Neural cell (in vitro differentiated cells): Measurements from ENCODE around the gene POLRMT. TPM values are rescaled to one million over a fixed set of nuclear protein-coding genes. Genes with fewer than 3 reads are reported as not detected.

Experiments
- H2AFZ ChIP-seq: fragments of 200-600, 300-800 bp; sonication (generic), shearing (Covaris generic); 2 replicates; pipeline ENCODE4 v1.6.0; 2014; ENCODE audit warnings: low read depth, mild to moderate bottlenecking, antibody characterized with exemption, low read length, moderate library complexity
- H3F3A ChIP-seq: fragments of 200-600 bp; shearing (Covaris generic); 2 replicates; pipeline ENCODE4 v1.6.1; 2016; ENCODE audit warnings: mild to moderate bottlenecking, moderate library complexity, mixed read lengths, antibody characterized with exemption, low read length; ENCODE audit not compliant: insufficient read depth, poor library complexity, severe bottlenecking
- H3K27ac ChIP-seq: fragments of 200-600, 300-800 bp; sonication (generic), shearing (Covaris generic); 2 replicates; pipeline ENCODE4 v1.5.1; 2014; ENCODE audit warnings: mild to moderate bottlenecking, low read length, moderate library complexity
- H3K27me3 ChIP-seq: fragments of 300-800, 200-600 bp; sonication (generic), shearing (Covaris generic); 2 replicates; pipeline ENCODE4 v1.6.0; 2014; ENCODE audit warnings: mild to moderate bottlenecking, low read depth, low read length, moderate library complexity; ENCODE audit not compliant: insufficient read depth
- H3K36me3 ChIP-seq: fragments of 300-800, 200-600 bp; sonication (generic), shearing (Covaris generic); 2 replicates; pipeline ENCODE4 v1.5.1; 2014; ENCODE audit warnings: mild to moderate bottlenecking, antibody characterized with exemption, low read length, moderate library complexity; ENCODE audit not compliant: insufficient read depth
- H3K4me2 ChIP-seq: fragments of 300-800, 200-600 bp; sonication (generic), shearing (Covaris generic); 2 replicates; pipeline ENCODE4 v1.6.0; 2014; ENCODE audit warnings: mild to moderate bottlenecking, low read length
- H3K4me3 ChIP-seq: fragments of 300-800, 200-600 bp; sonication (generic), shearing (Covaris generic); 2 replicates; pipeline ENCODE4 v1.5.1; 2014; ENCODE audit warnings: mild to moderate bottlenecking, low read length, moderate library complexity
- H3K79me2 ChIP-seq: fragments of 200-600 bp; shearing (Covaris generic); replicated peaks from 2 replicates; pipeline ENCODE4 v1.6.0; 2014; ENCODE audit warnings: mild to moderate bottlenecking, low read length, moderate library complexity; ENCODE audit not compliant: insufficient read depth
- H3K9ac ChIP-seq: fragments of 300-800, 200-600 bp; sonication (generic), shearing (Covaris generic); 2 replicates; pipeline ENCODE4 v1.6.1; 2016; ENCODE audit warnings: mild to moderate bottlenecking, low read length, mixed read lengths
- H3K9me2 ChIP-seq: fragments of 200-600 bp; shearing (Covaris generic); 2 replicates; pipeline ENCODE4 v1.6.1; 2016; ENCODE audit warnings: mild to moderate bottlenecking, low read length, mixed read lengths; ENCODE audit not compliant: insufficient read depth
- H3K9me3 ChIP-seq: fragments of 200-600, 300-800 bp; sonication (generic), shearing (Covaris generic); 2 replicates; pipeline ENCODE4 v1.6.1; 2016; ENCODE audit warnings: mild to moderate bottlenecking, mixed run types, low read length, moderate library complexity, mixed read lengths
- H4K20me1 ChIP-seq: fragments of 200-600 bp; shearing (Covaris generic); 2 replicates; pipeline ENCODE4 v1.6.1; 2016; ENCODE audit warnings: mild to moderate bottlenecking, mixed run types; ENCODE audit not compliant: insufficient read depth
- EP300 ChIP-seq: fragments of 450-650 bp; conservative IDR thresholded peaks from 2 replicates; pipeline ENCODE4 v1.6.1; 2014; ENCODE audit warnings: antibody characterized with exemption, mild to moderate bottlenecking, moderate library complexity; ENCODE audit not compliant: poor library complexity, severe bottlenecking
- EZH2 ChIP-seq: fragments of 200-600, 300-800 bp; shearing (Covaris generic), sonication (generic); IDR thresholded peaks from 2 replicates; pipeline ENCODE4 v1.6.1; 2014; ENCODE audit warnings: antibody characterized with exemption, low read length, borderline replicate concordance, mild to moderate bottlenecking; ENCODE audit not compliant: insufficient read depth, poor library complexity, severe bottlenecking
- MXI1 ChIP-seq: fragments of 450-650 bp; conservative IDR thresholded peaks from 2 replicates; pipeline ENCODE4 v1.6.1; 2014; ENCODE audit warnings: antibody characterized with exemption, mild to moderate bottlenecking; ENCODE audit not compliant: poor library complexity, severe bottlenecking
- POLR2AphosphoS5 ChIP-seq: IDR thresholded peaks from 2 replicates; pipeline ENCODE4 v1.6.1; 2012
- RAD21 ChIP-seq: fragments of 450-650 bp; conservative IDR thresholded peaks from 2 replicates; pipeline ENCODE4 v1.6.1; 2014; ENCODE audit warnings: antibody characterized with exemption, mild to moderate bottlenecking, moderate library complexity
- SMC3 ChIP-seq: fragments of 450-650 bp; conservative IDR thresholded peaks from 2 replicates; pipeline ENCODE4 v1.6.1; 2014; ENCODE audit warnings: antibody characterized with exemption, mild to moderate bottlenecking, moderate library complexity; ENCODE audit not compliant: poor library complexity
- TAF1 ChIP-seq: IDR thresholded peaks from 2 replicates; pipeline ENCODE4 v1.6.1; 2012; ENCODE audit warnings: low read depth
- polyA plus RNA-seq: library from polyadenylated mRNA; depleted of rRNA; stranded (reverse); fragments of >200 nt; gene quantifications from 2 replicates; pipeline ENCODE4 v1.2.3, GENCODE V29; 2014
- TF ChIP-seq, protein P1 (sequence below): IDR thresholded peaks from 2 replicates; pipeline ENCODE4 v1.6.1; 2012; ENCODE audit warnings: borderline replicate concordance
- TF ChIP-seq, protein P2 (sequence below): fragments of 450-650 bp; IDR thresholded peaks from 2 replicates; pipeline ENCODE4 v1.5.1; 2014; ENCODE audit warnings: antibody characterized with exemption, mild to moderate bottlenecking, moderate library complexity; ENCODE audit not compliant: poor library complexity, severe bottlenecking

Gene POLRMT
- polyA plus RNA-seq, 1 donor from 2014 or later, result 28.3 TPM

DNA sequence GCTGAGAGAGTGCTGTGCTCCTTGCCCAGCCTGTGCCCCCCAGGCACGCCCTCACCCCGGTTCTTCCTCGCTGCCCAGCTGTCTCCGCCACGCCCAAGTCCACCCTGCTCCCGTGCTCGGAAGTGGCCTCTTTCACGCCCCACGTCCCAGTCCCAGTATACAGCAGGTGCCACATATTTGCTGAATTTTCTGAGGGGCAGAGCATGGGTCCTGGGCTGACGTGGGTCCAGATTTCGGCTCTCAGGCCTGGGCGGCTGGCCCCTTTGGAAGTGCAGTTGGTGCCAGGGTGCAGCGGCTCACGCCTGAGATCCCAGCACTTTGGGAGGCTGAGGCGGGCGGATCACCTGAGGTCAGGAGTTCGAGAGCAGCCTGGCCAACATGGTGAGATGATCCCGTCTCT is 40.3 kb downstream of the POLRMT start:
- Histone ChIP-seq H2AFZ (no peak overlapping the region), H3K4me2 (no peak overlapping the region), H3K4me3 (no peak overlapping the region), H3K27ac (no peak overlapping the region), H3K9me3 (no peaks in the 10 kb centered on the region), H3F3A (no peaks in the 10 kb centered on the region), H3K9ac (no peak overlapping the region), H4K20me1 (peaks cover 9% of the 10 kb centered on the region), H3K79me2 (no peaks in the 10 kb centered on the region), H3K27me3 (peaks cover 26% of the 10 kb centered on the region), H3K9me2 (no peaks in the 10 kb centered on the region), H3K36me3 (no peaks in the 10 kb centered on the region)
- no peak for TF ChIP-seq RAD21
- TF ChIP-seq, protein P1, sequence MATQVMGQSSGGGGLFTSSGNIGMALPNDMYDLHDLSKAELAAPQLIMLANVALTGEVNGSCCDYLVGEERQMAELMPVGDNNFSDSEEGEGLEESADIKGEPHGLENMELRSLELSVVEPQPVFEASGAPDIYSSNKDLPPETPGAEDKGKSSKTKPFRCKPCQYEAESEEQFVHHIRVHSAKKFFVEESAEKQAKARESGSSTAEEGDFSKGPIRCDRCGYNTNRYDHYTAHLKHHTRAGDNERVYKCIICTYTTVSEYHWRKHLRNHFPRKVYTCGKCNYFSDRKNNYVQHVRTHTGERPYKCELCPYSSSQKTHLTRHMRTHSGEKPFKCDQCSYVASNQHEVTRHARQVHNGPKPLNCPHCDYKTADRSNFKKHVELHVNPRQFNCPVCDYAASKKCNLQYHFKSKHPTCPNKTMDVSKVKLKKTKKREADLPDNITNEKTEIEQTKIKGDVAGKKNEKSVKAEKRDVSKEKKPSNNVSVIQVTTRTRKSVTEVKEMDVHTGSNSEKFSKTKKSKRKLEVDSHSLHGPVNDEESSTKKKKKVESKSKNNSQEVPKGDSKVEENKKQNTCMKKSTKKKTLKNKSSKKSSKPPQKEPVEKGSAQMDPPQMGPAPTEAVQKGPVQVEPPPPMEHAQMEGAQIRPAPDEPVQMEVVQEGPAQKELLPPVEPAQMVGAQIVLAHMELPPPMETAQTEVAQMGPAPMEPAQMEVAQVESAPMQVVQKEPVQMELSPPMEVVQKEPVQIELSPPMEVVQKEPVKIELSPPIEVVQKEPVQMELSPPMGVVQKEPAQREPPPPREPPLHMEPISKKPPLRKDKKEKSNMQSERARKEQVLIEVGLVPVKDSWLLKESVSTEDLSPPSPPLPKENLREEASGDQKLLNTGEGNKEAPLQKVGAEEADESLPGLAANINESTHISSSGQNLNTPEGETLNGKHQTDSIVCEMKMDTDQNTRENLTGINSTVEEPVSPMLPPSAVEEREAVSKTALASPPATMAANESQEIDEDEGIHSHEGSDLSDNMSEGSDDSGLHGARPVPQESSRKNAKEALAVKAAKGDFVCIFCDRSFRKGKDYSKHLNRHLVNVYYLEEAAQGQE, result no peak
- no peak for TF ChIP-seq SMC3
- TF ChIP-seq EP300, result no peak
- TF ChIP-seq, protein P2, sequence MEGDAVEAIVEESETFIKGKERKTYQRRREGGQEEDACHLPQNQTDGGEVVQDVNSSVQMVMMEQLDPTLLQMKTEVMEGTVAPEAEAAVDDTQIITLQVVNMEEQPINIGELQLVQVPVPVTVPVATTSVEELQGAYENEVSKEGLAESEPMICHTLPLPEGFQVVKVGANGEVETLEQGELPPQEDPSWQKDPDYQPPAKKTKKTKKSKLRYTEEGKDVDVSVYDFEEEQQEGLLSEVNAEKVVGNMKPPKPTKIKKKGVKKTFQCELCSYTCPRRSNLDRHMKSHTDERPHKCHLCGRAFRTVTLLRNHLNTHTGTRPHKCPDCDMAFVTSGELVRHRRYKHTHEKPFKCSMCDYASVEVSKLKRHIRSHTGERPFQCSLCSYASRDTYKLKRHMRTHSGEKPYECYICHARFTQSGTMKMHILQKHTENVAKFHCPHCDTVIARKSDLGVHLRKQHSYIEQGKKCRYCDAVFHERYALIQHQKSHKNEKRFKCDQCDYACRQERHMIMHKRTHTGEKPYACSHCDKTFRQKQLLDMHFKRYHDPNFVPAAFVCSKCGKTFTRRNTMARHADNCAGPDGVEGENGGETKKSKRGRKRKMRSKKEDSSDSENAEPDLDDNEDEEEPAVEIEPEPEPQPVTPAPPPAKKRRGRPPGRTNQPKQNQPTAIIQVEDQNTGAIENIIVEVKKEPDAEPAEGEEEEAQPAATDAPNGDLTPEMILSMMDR, result no peak
- TF ChIP-seq POLR2AphosphoS5, result no peak
- TF ChIP-seq EZH2, result no peak
- TF ChIP-seq TAF1, result no peak
- no peak for TF ChIP-seq MXI1

DNA sequence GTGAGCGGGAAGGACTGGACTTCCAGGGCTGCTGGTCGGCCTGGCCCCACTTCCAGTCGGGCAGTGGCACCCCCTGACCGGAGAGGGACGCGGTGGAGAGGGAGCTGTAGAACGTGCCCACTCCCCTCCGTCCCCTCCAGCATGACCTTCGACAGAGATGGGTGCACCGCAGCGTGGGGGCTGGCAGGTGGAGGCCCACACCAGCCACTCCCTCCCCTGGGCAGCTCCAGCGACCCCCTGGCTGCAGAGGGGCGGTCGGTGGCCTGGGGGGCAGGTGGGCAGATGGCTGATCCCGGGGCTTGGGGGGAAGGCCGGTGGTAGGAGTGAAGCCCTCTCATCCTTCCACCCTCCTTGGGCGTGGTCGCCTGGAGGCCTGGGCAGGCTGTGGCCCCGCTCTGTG is 41.2 kb downstream of the POLRMT start:
- peaks cover 9% of the 10 kb centered on the region for H4K20me1 ChIP-seq
- H3K9me3 ChIP-seq, result no peaks in the 10 kb centered on the region
- no peaks in the 10 kb centered on the region for H3K36me3 ChIP-seq
- no peak overlapping the region for H2AFZ ChIP-seq
- H3K79me2 ChIP-seq, result no peaks in the 10 kb centered on the region
- peak overlapping the region; percentile 66 for H3K4me3 ChIP-seq
- no peak overlapping the region for H3K9ac ChIP-seq
- H3K27me3 ChIP-seq, result peaks cover 26% of the 10 kb centered on the region
- no peaks in the 10 kb centered on the region for H3K9me2 ChIP-seq
- H3F3A ChIP-seq, result no peaks in the 10 kb centered on the region
- H3K27ac ChIP-seq, result no peak overlapping the region
- no peak overlapping the region for H3K4me2 ChIP-seq
- no peak for TF ChIP-seq MXI1
- no peak for TF ChIP-seq TAF1
- no peak for TF ChIP-seq RAD21
- TF ChIP-seq, protein P1, result no peak
- no peak for TF ChIP-seq EP300
- no peak for TF ChIP-seq EZH2
- TF ChIP-seq SMC3, result no peak
- TF ChIP-seq POLR2AphosphoS5, result no peak
- TF ChIP-seq, protein P2, result no peak
